HG03196 (cell line): Measurements from ENCODE around the gene MYH14.
"Not testable (repeated sequence)": the region's sequence is repeated elsewhere in the genome, so short reads cannot be mapped to it uniquely, and the experiment has no call there.

ENCODE experiments used
- ATAC-seq: cut with Tn5 transposase; IDR thresholded peaks from one replicate; pipeline ENCODE4 v1.9.1; 2021; ENCODE audit not compliant: unreplicated experiment

MYH14 gene

DNA sequence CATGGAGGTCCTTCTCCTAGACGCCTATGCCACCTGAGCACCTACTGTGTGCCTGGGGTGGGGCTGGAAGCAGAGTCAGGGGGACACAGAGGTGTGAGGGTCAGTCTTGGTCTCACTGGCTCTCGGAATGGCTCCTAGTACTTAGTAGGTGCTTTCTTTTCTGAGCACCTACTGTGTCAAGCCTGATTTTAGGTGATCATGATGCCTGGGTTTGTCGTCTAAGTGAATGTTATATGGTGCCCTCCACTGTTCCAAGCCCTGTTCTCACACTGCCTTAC is 20.0 kb downstream of the MYH14 start:
- ATAC-seq, result no peak

DNA sequence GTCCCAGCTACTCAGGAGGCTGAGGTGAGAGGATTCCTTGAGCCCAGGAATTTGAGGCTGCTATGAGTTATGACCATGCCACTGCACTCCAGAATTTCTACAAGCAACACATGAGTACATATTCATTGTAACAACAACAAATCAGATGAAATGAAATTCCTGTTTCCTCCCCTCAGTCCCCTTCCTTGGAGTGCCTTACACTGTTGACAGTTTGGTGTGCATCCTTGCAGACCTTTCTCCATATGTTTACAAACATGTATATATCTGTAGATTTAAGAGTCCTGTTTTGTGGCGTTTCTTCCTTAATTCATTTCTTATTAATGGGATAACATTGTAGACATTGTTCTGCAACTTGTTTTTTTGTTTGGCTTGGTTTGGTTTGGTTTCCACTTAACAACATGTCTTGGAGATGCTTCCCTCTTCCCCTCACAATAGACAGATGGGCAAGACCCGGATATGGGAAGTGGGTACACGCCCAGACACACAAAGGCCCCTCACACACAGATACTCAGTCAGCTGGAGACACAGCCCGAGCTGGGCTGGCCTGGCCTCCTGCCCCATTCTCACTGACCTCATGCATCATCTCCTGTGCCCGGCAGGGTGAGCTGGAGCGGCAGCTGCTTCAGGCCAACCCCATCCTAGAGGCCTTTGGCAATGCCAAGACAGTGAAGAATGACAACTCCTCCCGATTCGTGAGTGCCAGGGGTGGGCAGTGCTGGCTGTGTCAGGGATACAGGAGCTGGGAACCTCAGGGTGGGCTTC is 21.7 kb downstream of the MYH14 start:
- ATAC-seq, result no peak

- no peak for ATAC-seq
Observed at GRCh38 chr19:50226536-50226935, 23.1 kb downstream of the MYH14 start.

- not testable (repeated sequence) for ATAC-seq
Observed at GRCh38 chr19:50228153-50228552, 24.7 kb downstream of the MYH14 start.

GRCh38 chr19:50230379-50231351 is 27.2 kb downstream of the MYH14 start:
- ATAC-seq, result no peak

DNA sequence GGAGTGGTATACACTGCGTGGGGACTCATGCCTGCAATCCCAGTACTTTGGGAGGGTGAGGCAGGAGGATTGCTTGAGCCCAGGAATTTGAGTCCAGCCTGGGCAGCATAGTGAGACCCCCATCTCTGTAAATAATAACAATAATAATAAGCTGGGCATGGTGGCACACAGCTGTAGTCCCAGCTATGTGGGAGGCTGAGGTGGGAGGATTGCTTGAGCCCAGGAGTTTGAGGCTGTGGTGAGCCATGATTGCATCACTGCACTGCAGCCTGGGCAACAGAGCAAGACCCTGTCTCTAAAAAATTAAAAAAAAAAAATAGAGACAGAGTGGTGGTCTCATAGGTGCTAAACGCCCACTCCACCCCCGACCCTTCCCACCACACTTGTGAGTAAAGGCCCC is 28.0 kb downstream of the MYH14 start:
- not testable (repeated sequence) for ATAC-seq

DNA sequence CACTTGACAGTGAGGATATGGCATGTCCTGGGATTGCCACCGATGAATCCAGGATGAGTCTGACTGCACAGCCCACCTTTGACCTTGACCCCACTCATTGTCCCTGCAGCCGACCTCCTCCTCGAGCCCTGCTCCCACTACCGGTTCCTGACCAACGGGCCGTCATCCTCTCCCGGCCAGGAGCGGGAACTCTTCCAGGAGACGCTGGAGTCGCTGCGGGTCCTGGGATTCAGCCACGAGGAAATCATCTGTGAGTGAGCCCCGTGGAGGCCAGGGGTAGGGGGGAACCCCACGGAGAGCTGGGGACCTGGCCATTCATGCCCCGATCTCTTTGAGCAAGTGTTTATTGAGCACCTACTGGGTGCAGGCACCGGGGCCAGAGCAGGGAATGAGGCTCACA is 28.4 kb downstream of the MYH14 start:
- ATAC-seq, result no peak

GRCh38 chr19:50232600-50232999 is 29.2 kb downstream of the MYH14 start:
- no peak for ATAC-seq

GRCh38 chr19:50233308-50233910 is 30.0 kb downstream of the MYH14 start:
- ATAC-seq, result no peak

DNA sequence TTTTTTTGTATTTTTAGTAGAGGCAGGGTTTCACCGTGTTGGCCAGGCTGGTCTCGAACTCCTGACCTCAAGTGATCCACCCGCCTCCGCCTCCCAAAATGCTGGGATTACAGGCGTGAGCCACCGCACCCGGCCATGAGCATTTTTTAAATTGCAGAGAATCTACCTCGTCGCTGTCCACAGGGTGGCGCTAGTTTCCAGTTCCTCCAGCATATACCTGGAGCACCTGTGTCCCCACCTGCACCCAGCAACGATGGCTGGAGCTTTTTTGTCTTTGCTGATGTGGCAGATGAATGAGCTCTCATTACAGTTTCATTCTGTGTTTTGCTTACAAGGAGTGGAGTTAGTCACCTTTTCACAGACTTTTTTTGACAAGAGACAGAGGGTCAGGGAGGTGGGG is 34.1 kb downstream of the MYH14 start:
- ATAC-seq, result not testable (repeated sequence)

DNA sequence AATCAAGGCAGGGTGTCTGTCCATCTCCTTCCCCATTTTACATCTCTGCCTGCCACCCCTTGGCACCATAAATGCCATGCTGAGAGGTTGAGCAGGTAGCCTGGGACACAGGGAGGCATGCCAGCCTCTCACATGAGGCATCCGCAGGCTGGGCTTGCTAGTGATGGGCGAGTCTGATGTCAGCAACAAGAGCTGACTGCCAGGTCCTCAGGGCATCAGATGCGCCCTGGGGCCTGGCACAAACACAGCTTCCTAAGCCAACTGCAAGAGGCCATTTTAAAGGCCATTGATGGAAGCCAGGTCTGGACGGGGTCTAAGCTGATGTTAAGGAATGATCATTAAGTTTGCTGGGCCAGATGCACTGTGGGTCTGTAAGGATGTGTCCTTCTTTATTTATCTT is 34.6 kb downstream of the MYH14 start:
- ATAC-seq, result no peak

GRCh38 chr19:50239921-50240590 is 36.6 kb downstream of the MYH14 start:
- ATAC-seq, result no peak

- ATAC-seq, result no peak
Observed at GRCh38 chr19:50242581-50242980, 39.2 kb downstream of the MYH14 start.

DNA sequence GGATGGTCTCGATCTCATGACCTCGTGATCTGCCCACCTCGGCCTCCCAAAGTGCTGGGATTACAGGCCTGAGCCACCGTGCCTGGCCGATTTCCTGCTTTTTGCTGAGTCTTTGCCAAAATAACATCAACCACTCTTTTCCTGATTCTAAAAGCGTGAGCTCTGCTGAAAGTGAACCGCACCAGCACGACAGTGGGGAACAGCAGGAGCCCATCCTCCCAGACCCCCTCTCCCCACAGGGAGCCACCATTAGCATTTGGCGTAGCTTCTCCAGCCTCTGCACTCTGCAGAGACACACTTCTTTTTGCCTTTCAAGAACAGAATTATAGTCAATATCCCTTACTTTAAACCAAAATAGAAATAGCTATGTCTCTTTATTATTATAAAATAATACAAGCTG is 41.3 kb downstream of the MYH14 start:
- ATAC-seq, result no peak

DNA sequence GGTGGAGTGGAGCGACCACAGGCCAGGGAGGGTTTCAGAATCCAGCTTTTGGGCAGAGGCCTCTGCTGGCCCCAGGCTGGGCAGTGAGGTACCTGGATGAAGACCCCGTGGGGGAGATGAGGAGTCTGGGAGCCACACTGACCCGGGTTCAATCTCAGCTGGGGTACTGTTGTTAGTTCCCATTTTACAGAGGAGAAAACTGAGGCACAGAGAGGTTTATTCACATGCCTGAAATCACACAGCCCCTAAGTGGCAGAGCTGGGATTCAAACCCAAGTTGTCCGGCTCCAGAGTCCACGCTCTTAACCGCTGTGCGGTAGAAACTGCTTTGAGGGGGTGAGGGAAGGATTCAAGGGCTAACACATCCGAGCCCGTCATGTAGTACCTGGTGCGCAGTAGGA is 45.0 kb downstream of the MYH14 start:
- no peak for ATAC-seq

GRCh38 chr19:50248826-50249225 is 45.4 kb downstream of the MYH14 start:
- no peak for ATAC-seq

DNA sequence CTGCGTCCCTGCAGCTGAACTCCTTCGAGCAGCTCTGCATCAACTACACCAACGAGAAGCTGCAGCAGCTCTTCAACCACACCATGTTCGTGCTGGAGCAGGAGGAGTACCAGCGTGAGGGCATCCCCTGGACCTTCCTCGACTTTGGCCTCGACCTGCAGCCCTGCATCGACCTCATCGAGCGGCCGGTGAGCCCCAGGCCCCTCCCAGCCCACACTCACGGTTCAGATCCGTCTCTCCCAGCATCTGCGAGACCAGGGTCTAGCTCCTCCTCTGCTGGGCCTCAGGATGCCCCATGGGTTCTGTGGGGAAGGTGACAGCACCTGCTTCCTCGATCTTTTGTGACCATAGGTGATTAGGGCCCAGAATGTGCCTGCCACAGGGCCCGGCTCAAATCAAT is 46.2 kb downstream of the MYH14 start:
- no peak for ATAC-seq

DNA sequence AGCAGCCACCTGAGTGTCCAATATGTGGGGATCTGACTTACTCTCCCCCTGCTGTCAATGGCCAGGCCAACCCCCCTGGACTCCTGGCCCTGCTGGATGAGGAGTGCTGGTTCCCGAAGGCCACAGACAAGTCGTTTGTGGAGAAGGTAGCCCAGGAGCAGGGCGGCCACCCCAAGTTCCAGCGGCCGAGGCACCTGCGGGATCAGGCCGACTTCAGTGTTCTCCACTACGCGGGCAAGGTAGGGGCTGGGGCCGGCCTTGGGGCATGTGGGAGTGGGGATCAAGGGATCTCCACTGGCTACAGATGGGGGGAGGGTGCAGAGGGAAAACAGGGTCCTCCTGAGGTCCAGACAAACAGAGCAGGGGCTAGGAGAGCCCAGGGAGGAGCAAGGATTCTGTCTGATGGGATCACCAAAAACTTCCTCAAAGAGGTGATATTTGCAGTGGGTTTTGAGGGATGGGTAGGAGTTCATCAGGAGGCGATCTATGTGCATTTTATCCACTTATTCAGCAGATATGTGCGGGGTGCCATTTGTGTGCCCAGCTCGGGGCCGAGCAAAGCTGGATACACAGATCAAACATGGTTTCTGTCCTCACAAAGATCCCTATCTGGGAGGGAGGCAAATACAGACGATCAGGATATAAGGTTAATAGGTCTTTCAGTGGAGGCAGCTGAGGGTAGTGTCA is 47.2 kb downstream of the MYH14 start:
- ATAC-seq, result no peak

DNA sequence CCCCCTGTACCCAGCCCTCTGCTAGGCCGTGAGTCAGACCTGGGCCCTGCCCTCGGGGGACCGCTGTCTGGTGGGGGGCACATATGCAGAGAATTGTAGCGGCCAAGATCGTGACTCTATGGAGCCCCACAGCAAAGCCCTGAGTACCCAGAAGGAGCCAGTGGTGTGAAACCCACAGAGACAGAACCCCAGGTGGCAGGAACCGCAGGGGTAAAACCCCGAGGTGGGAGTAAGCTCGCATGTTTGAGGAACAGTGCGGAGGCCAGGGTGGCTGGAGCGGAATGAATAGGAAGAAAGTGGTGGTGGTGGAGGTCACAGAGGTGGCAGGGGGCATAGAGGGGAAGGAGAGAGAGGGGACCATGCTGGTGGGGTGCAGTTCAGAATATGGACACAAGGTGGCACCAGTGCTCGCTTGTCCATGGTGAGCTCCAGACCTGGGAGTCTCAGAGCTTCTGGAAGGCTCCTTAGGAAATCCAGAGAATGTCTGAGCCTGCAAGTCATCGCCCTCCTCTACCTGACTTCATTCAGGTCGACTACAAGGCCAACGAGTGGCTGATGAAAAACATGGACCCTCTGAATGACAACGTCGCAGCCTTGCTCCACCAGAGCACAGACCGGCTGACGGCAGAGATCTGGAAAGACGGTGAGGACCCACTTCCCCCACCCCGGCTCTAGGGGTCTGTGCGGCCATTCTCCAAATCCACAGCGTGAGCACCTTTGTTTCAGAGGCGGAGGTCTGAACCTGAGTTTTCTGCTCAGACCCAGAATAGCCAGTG is 48.9 kb downstream of the MYH14 start:
- no peak for ATAC-seq

GRCh38 chr19:50252887-50253268 is 49.5 kb downstream of the MYH14 start:
- ATAC-seq, result no peak
